ENCODE results near the gene RNF41.

GRCh38 chr12:56164345-56164729 lies 57.4 kb downstream of the RNF41 start:
- no peak for TF ChIP-seq CTCF (IDR thresholded peaks at IDR 0.05; ENCODE audit: insufficient read depth, low read length, poor library complexity, severe bottlenecking)
- TF ChIP-seq EZH2phosphoT487 (conservative IDR thresholded peaks at IDR 0.05; ENCODE audit: low read length): no peak

Data from SU-DHL-6 (cell line).